Measurements from ENCODE around the gene TGM2.

Gene TGM2

GRCh38 chr20:38170826-38171674 lies 6.0 kb upstream of the TGM2 start:
- H2AFZ ChIP-seq (ENCODE audit: low read depth) = no peak overlapping the region
- peaks cover 13% of the 10 kb centered on the region for H3K4me1 ChIP-seq (ENCODE audit: low read depth, poor library complexity, severe bottlenecking)

GRCh38 chr20:38170219-38170825 lies 5.3 kb upstream of the TGM2 start:
- Histone ChIP-seq H3K27ac (no peak overlapping the region), H2AFZ (ENCODE audit: low read depth) (no peak overlapping the region; the same call in 1 of the 2 replicates), H4K20me1 (ENCODE audit: insufficient read depth) (no peaks in the 10 kb centered on the region), H3K4me2 (peak overlapping the region; percentile 33; the same call in 1 of the 2 replicates), H3K9ac (no peak overlapping the region), H3K27me3 (ENCODE audit: insufficient read depth, low read depth) (no peaks in the 10 kb centered on the region), H3K36me3 (ENCODE audit: insufficient read depth) (no peaks in the 10 kb centered on the region), H3K4me3 (IDR thresholded peaks at IDR 0.05; ENCODE audit: insufficient read depth, low read depth, low read length) (no peak overlapping the region), H3K79me2 (ENCODE audit: insufficient read depth, low read depth) (no peaks in the 10 kb centered on the region), H3K4me1 (ENCODE audit: low read depth, poor library complexity, severe bottlenecking) (peaks cover 13% of the 10 kb centered on the region)
- TF ChIP-seq CTCF (conservative IDR thresholded peaks at IDR 0.05; ENCODE audit: low read depth, low read length) = no peak

More at GRCh38 chr20:38170826-38171674, 6.0 kb upstream of the TGM2 start:
- H3K27me3 ChIP-seq (ENCODE audit: insufficient read depth, low read depth) = no peaks in the 10 kb centered on the region
- H3K4me3 ChIP-seq (IDR thresholded peaks at IDR 0.05; ENCODE audit: insufficient read depth, low read depth, low read length) = no peak overlapping the region
- H3K79me2 ChIP-seq (ENCODE audit: insufficient read depth, low read depth) = no peaks in the 10 kb centered on the region
- no peak overlapping the region for H3K9ac ChIP-seq
- TF ChIP-seq CTCF (conservative IDR thresholded peaks at IDR 0.05; ENCODE audit: low read depth, low read length) = no peak
- no peaks in the 10 kb centered on the region for H4K20me1 ChIP-seq (ENCODE audit: insufficient read depth)
- no peak overlapping the region for H3K27ac ChIP-seq
- H3K36me3 ChIP-seq (ENCODE audit: insufficient read depth) = no peaks in the 10 kb centered on the region
- no peak overlapping the region for H3K4me2 ChIP-seq

DNA sequence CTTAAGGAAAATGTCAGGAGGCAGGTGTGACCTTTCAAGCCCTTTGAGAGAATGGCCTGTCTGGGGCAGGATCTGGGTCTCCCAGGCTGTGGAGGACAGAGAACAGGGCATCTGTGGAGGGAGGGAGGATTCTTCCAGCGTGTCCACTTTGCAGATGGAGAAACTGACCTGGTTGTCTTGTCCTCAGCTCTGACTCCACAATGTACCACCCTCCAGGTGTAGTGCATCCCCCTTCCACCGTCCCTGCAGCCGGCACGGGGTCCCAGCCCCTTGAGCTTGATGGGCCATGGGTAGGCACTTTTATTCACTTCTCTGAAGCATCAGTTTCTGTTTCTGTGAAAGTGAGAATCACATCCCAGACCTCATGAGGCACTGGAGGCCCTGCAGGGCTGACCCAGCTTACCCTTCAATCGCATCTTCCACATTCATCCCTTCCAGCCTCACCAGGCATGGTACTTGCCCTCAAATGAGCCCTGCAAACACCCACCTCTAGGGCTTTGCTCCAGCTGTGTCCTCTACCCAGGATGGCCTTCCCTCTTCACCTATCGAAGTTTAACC lies 4.6 kb upstream of the TGM2 start:
- H4K20me1 ChIP-seq (ENCODE audit: insufficient read depth) = no peaks in the 10 kb centered on the region
- no peak overlapping the region for H3K4me3 ChIP-seq (IDR thresholded peaks at IDR 0.05; ENCODE audit: insufficient read depth, low read depth, low read length)
- H2AFZ ChIP-seq (ENCODE audit: low read depth) = no peak overlapping the region; the same call in 1 of the 2 replicates
- H3K79me2 ChIP-seq (ENCODE audit: insufficient read depth, low read depth) = no peaks in the 10 kb centered on the region
- H3K4me1 ChIP-seq (ENCODE audit: low read depth, poor library complexity, severe bottlenecking) = peaks cover 13% of the 10 kb centered on the region
- no peak overlapping the region for H3K27ac ChIP-seq
- peak overlapping the region; percentile 33; the same call in 1 of the 2 replicates for H3K4me2 ChIP-seq
- H3K27me3 ChIP-seq (ENCODE audit: insufficient read depth, low read depth) = no peaks in the 10 kb centered on the region
- TF ChIP-seq CTCF (conservative IDR thresholded peaks at IDR 0.05; ENCODE audit: low read depth, low read length) = no peak
- H3K9ac ChIP-seq = no peak overlapping the region
- H3K36me3 ChIP-seq (ENCODE audit: insufficient read depth) = no peaks in the 10 kb centered on the region

DNA sequence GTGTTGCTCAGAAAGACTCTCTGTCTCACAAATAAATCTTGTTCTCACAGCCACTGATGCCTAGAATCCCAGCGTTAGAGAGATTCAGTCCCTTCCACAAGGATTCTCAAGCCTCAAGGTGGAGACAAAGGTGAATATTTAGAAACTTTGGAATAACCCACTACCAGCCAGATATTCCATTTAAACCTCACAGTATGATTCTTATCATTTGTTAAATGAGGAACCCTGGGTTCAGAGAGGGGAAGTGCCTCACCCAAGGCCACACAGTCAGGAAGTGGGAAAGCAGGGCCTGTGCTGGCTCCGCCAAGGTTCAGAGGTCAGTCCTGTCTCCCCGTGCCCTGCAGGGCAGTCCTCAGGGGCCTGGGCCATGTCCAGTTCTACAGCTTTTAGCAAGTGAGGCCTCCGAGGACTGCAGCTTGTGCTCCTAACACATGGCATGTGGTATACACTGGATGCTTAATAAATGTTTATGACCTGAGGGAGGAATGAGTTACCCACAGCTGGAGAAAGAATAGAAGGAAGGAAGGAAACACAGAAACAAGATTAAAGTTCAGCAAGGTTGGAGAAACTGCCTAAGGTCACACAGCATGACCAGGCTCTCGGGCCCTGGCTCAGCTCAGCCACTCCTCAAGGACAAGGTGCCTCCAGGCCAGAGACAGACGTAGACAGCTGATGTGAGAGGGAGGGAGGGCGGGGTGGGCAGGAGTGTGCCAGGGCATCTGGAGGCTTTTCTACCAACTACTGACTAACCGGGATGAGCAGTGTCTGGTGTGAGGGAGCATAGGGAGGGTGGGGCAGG lies 3.9 kb upstream of the TGM2 start:
- H3K27me3 ChIP-seq (ENCODE audit: insufficient read depth, low read depth) = no peaks in the 10 kb centered on the region
- H2AFZ ChIP-seq (ENCODE audit: low read depth) = no peak overlapping the region
- H3K27ac ChIP-seq = no peak overlapping the region
- no peak overlapping the region for H3K4me2 ChIP-seq
- H3K36me3 ChIP-seq (ENCODE audit: insufficient read depth) = no peaks in the 10 kb centered on the region
- no peak overlapping the region for H3K9ac ChIP-seq
- H3K4me1 ChIP-seq (ENCODE audit: low read depth, poor library complexity, severe bottlenecking) = peaks cover 13% of the 10 kb centered on the region
- no peak overlapping the region for H3K4me3 ChIP-seq (IDR thresholded peaks at IDR 0.05; ENCODE audit: insufficient read depth, low read depth, low read length)
- no peaks in the 10 kb centered on the region for H4K20me1 ChIP-seq (ENCODE audit: insufficient read depth)
- TF ChIP-seq CTCF (conservative IDR thresholded peaks at IDR 0.05; ENCODE audit: low read depth, low read length) = no peak
- H3K79me2 ChIP-seq (ENCODE audit: insufficient read depth, low read depth) = no peaks in the 10 kb centered on the region
